MM.1S (cell line): ENCODE data around the gene TMEM72.

ENCODE experiments used
- CTCF ChIP-seq: fragments of 300-600 bp; sonication (generic); IDR thresholded peaks from 2 replicates; pipeline ENCODE4 v1.5.1; 2016; ENCODE audit warnings: antibody characterized with exemption, low read length, mixed read lengths
- EZH2 ChIP-seq: fragments of 300-600 bp; sonication (generic); optimal IDR thresholded peaks from 2 replicates; pipeline ENCODE3; 2017; ENCODE audit warnings: low read depth, mild to moderate bottlenecking, antibody characterized with exemption, low read length, mixed read lengths
- EZH2phosphoT487 ChIP-seq: fragments of 300-600 bp; sonication (generic); IDR thresholded peaks from 2 replicates; pipeline ENCODE4 v1.6.1; 2018; ENCODE audit warnings: antibody characterized with exemption, low read length

GRCh38 chr10:44883593-44884331 lies 27.4 kb upstream of the TMEM72 start:
- no peak for TF ChIP-seq EZH2
- no peak for TF ChIP-seq CTCF
- TF ChIP-seq EZH2phosphoT487, result no peak
